Measurements from ENCODE around the gene MTAP.

GRCh38 chr9:21982391-21982790 lies 180.0 kb downstream of the MTAP start:
- no peak for TF ChIP-seq CBFB (CRISPR knock-in tag; IDR thresholded peaks at IDR 0.05; ENCODE audit: low read depth)
- no peak for TF ChIP-seq TP53 (CRISPR knock-in tag; IDR thresholded peaks at IDR 0.05)
- no peak for TF ChIP-seq CTCF (IDR thresholded peaks at IDR 0.05)
- TF ChIP-seq CREB1 (CRISPR knock-in tag; IDR thresholded peaks at IDR 0.05), result no peak
- no peak for TF ChIP-seq TEAD1 (CRISPR knock-in tag; IDR thresholded peaks at IDR 0.05)
- no peak for TF ChIP-seq ZNF263 (CRISPR knock-in tag; IDR thresholded peaks at IDR 0.05; ENCODE audit: low read depth)
- no peak for TF ChIP-seq ATF3 (CRISPR knock-in tag; conservative IDR thresholded peaks at IDR 0.05)
- TF ChIP-seq ATF2 (CRISPR knock-in tag; IDR thresholded peaks at IDR 0.05; ENCODE audit: borderline replicate concordance, low read depth), result no peak
- TF ChIP-seq NFYB (CRISPR knock-in tag; conservative IDR thresholded peaks at IDR 0.05; ENCODE audit: low read depth), result no peak
- TF ChIP-seq FOXP1 (CRISPR knock-in tag; IDR thresholded peaks at IDR 0.05; ENCODE audit: borderline replicate concordance), result no peak
- no peak for TF ChIP-seq IRF2 (CRISPR knock-in tag; IDR thresholded peaks at IDR 0.05; ENCODE audit: borderline replicate concordance, low read depth)
- TF ChIP-seq JUN (CRISPR knock-in tag; IDR thresholded peaks at IDR 0.05), result no peak
